ENCODE measurements around the gene PSTPIP2. TPM values are rescaled to one million over a fixed set of nuclear protein-coding genes. Genes with fewer than 3 reads are reported as not detected.

The PSTPIP2 gene
- total and polyA plus RNA-seq, 2 of the 13 experiments (the other 11 are each of a cell fraction or from before 2014, with no cell fraction given), result 0.25 to 0.27 TPM

GRCh38 chr18:45998244-45998643 lies 73.8 kb downstream of the PSTPIP2 start (continued):
- TF ChIP-seq EEA1 (CRISPR knock-in tag; IDR thresholded peaks at IDR 0.05; ENCODE audit: borderline replicate concordance), result no peak
- no peak for TF ChIP-seq MLX (CRISPR knock-in tag; IDR thresholded peaks at IDR 0.05)

- no peak overlapping the region for H3K4me2 ChIP-seq (ENCODE audit: low read depth, low read length)
- no peaks in the 10 kb centered on the region for H3K36me3 ChIP-seq (replicated peaks in 1 of 2; ENCODE audit: control insufficient read depth in 1 of 2, insufficient read depth in 2 of 2, low read length in 2 of 2)
- no peak overlapping the region for H3K27ac ChIP-seq (ENCODE audit: extremely low read length, insufficient read depth, low read length)
- intact Hi-C loops (cut with micrococcal nuclease; ENCODE audit: unreplicated experiment), result no loop called here
- FAIRE-seq, result no peak
- no peak for DNase-seq (ENCODE audit: low spot score)
- POLR2A ChIA-PET, result no interaction called here
- no peaks in the 10 kb centered on the region for H4K20me1 ChIP-seq (ENCODE audit: insufficient read depth, low read length)
- no peak overlapping the region for H2AFZ ChIP-seq (ENCODE audit: low read length)
- H3K27me3 ChIP-seq (ENCODE audit: control insufficient read depth in 1 of 2, insufficient read depth in 2 of 2, low read length in 2 of 2), result no peaks in the 10 kb centered on the region
- CTCF ChIA-PET (ENCODE audit: low intra/inter-chr PET ratio, low total read pairs), result no interaction called here
- no peak for TF ChIP-seq HMG20B (CRISPR knock-in tag; conservative IDR thresholded peaks at IDR 0.05)
- no peak for TF ChIP-seq RNF2 (conservative IDR thresholded peaks at IDR 0.05; ENCODE audit: low read depth)
- no peak for TF ChIP-seq ZGPAT (CRISPR knock-in tag; IDR thresholded peaks at IDR 0.05)
- no peak for TF ChIP-seq MYNN (CRISPR knock-in tag; IDR thresholded peaks at IDR 0.05; ENCODE audit: low read depth)
- no peak for TF ChIP-seq PHF5A (CRISPR knock-in tag; IDR thresholded peaks at IDR 0.05; ENCODE audit: low read depth, unreplicated experiment)
- no peak for TF ChIP-seq YY1 (IDR thresholded peaks at IDR 0.05; ENCODE audit: insufficient read depth, insufficient replicate concordance, low read depth, low read length)
- TF ChIP-seq ZNF652 (CRISPR knock-in tag; IDR thresholded peaks at IDR 0.05; ENCODE audit: borderline replicate concordance, low read depth), result no peak
- TF ChIP-seq ZHX1 (CRISPR knock-in tag; IDR thresholded peaks at IDR 0.05; ENCODE audit: low read depth), result no peak
- no peak for TF ChIP-seq MATR3 (CRISPR knock-in tag; IDR thresholded peaks at IDR 0.05)
- no peak for TF ChIP-seq SPEN (CRISPR knock-in tag; IDR thresholded peaks at IDR 0.05; ENCODE audit: low read depth)
- no peak for TF ChIP-seq ZFP36L2 (CRISPR knock-in tag; IDR thresholded peaks at IDR 0.05)
- TF ChIP-seq ASH2L (IDR thresholded peaks at IDR 0.05; ENCODE audit: insufficient read length, low read depth, low read length), result no peak
- no peak for TF ChIP-seq ETV6 (CRISPR knock-in tag; conservative IDR thresholded peaks at IDR 0.05)
- no peak for ATAC-seq
- H3K9me3 ChIP-seq (ENCODE audit: low read length), result no peaks in the 10 kb centered on the region
- H3K9ac ChIP-seq (ENCODE audit: insufficient read depth, low read depth, low read length), result no peak overlapping the region
- no peaks in the 10 kb centered on the region for H3K4me1 ChIP-seq (ENCODE audit: insufficient read depth, low read length)
- H3K79me2 ChIP-seq (ENCODE audit: insufficient read depth, low read length), result no peaks in the 10 kb centered on the region
- WGBS (ENCODE audit: low lambda C conversion rate), result 76% methylated on average over 8 of the region's 8 CpGs
- in situ Hi-C loops (cut with HindIII; ENCODE audit: extremely low pct_ligation_motif_present, low pct_unique_long_range_greater_than_20kb), result no loop called here
- H3K4me3 ChIP-seq (replicated peaks in 1 of 3; ENCODE audit: insufficient read depth in 1 of 3, low read depth in 2 of 3, low read length in 3 of 3), result no peak overlapping the region
- no TSS peak for BruUV-seq (replicated peaks)
Observed at GRCh38 chr18:45997700-45998151, 74.3 kb downstream of the PSTPIP2 start.

Data from HepG2 (cell line).